Measurements from ENCODE around the gene D2HGDH.
"Not testable (repeated sequence)": the region's sequence is repeated elsewhere in the genome, so short reads cannot be mapped to it uniquely, and the experiment has no call there.

D2HGDH gene

GRCh38 chr2:241771286-241772062 is 37.0 kb downstream of the D2HGDH start:
- no peak for DNase-seq

GRCh38 chr2:241772063-241772499 is 37.7 kb downstream of the D2HGDH start:
- peak; percentile 55 for DNase-seq

- no peak for DNase-seq
These were observed 39.3 kb downstream of the D2HGDH start for GRCh38 chr2:241773511-241774418.

DNA sequence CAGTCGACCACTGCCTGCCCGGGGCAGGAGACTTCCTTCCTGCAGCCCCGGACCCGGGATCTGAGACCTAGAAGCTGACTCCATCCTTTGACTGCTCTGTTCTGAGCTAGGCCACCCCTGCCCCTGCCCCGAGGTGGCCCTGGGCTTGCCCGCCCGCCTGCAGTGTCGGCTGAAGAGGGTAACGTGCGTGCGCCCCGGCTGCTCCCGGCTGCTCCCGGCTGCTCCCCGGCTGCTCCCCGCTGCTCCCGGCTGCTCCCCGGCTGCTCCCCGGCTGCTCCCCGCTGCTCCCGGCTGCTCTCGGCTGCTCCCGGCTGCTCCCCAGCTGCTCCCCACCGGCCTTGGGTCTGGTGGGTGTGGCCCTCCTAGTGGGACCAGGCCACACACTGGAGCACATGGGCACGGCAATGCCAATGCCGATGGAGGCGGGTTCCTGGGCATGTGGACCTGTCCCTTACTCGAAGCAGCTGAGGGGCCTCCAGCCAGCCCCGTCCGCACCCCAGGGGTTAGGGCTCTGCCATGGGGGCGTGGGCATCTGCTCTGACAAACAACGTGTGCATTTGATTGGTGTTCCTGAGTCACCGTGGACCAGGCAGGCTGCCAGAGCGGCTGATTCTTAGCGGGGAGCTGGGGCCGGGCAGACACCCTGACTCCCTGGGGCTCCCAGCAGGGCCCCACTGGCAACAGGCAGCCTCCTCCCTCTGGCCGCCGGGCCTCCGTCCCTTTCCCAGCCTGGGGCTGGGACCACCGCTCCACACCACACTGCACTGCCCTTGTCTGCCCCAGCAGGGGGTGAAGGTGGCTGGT is 40.2 kb downstream of the D2HGDH start:
- no peak for DNase-seq

GRCh38 chr2:241775223-241776177 is 41.1 kb downstream of the D2HGDH start:
- no peak for DNase-seq

DNA sequence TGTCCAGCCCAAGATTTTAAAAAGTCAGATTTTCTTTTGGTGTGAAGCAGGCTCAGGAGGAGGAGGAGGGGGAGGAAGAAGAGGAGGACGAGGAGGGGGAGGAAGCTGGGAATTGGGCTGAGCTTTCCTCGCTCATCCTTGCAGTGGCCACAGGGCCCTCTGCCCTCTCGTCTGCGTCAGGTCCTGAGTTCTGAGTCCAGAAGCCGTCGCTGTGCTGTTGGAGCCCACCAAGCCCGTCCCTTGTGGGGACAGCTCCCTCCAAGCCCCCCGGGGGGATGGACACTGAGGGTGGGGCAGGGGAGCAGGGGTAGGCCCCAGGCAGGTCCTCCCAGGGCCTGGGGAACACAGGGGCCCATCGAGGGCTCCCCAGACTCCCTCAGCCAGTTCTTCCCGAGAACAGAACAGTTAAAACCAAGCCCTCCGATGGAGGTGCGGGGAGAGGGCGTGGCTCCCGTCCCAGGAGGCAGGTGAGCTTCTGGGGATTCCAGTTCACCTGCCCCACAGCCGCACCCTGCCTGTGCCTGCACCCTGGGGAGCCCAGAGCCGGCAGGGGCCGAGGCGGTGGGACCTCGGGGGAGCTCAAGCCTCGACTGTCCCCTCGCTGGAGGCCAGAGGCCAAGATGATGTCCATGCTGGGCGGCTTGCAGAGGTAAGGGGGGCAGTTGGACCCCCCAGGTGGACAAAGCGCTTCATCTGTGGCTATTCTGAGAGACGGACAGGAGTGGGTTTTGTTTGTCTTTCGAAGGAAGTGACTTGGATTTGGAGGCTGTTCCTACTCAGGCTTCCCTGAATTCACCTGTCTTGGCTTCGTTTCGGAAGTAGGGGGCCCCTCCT is 42.1 kb downstream of the D2HGDH start, which contains the start of gene GAL3ST2:
Gene GAL3ST2 (plus strand): TSS at position 487 of the 834 bp plus-strand sequence. CDS start 134 bp downstream, at position 621.
- no peak for DNase-seq

- DNase-seq, result no peak
These were observed 42.8 kb downstream of the D2HGDH start for GRCh38 chr2:241777170-241777685.

GRCh38 chr2:241777686-241778627 is 43.5 kb downstream of the D2HGDH start:
- DNase-seq, result no peak

- no peak for DNase-seq
These were observed 46.6 kb downstream of the D2HGDH start for GRCh38 chr2:241780939-241781569.

DNA sequence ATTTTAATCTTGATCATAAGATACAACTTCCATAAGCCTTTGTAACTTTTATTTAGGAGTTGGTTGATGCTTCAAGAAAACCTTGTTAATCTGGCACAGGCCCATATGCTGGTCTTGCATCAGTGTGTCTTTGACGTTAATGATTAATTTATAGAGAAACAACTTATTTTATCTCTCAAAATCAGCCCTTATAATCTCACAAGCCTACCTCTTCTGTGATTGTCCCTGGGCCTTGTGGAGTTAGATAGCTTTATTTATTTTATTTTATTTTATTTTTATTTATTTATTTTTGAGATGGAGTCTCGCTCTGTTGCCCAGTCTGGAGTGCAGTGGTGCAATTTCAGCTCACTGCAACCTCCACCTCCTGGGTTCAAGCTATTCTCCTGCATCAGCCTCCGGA is 47.6 kb downstream of the D2HGDH start:
- DNase-seq, result not testable (repeated sequence)

DNA sequence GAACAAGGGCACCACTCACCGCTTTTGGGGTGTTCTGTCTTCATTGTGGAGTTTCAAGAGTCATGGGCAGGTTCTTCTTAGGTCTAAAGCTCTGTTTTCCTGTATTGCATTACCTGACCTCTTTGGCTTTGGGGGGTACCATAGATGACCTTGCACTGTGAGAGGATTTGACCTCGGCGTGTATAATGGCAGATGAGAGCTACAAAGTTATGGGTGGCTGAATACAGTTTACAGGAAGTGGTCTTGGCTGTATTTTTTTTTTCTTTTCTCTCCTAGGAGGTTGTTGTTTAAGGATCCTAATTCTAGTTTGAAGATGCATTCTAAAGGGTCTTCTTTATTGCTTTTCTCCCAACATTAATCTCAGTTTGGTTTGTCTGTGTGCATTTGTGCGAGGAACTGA is 53.7 kb downstream of the D2HGDH start:
- no peak for DNase-seq

DNA sequence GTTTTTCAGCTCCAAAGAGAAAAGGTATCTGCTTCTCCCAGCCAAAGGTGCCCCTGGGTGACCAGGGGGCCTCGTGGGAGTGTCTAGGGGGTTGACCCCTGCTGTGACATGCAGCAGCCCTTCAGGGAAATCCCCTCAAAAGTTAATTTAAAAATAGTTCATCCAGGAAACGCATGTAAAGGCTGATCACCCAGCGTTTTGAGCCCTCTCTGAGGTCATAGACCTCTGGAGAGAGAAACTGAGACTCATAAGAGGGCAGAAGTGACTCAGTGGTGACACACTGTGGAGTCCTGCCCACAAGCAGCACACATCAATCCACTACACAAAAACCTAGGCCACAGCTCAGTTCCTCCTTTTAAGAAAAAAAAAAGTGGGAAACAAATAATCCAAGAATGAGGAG is 54.1 kb downstream of the D2HGDH start:
- peak; percentile 43 for DNase-seq

GRCh38 chr2:241791385-241791784 is 57.0 kb downstream of the D2HGDH start:
- DNase-seq, result not testable (repeated sequence)

- no peak for DNase-seq
These were observed 59.0 kb downstream of the D2HGDH start for GRCh38 chr2:241793385-241793784.

DNA sequence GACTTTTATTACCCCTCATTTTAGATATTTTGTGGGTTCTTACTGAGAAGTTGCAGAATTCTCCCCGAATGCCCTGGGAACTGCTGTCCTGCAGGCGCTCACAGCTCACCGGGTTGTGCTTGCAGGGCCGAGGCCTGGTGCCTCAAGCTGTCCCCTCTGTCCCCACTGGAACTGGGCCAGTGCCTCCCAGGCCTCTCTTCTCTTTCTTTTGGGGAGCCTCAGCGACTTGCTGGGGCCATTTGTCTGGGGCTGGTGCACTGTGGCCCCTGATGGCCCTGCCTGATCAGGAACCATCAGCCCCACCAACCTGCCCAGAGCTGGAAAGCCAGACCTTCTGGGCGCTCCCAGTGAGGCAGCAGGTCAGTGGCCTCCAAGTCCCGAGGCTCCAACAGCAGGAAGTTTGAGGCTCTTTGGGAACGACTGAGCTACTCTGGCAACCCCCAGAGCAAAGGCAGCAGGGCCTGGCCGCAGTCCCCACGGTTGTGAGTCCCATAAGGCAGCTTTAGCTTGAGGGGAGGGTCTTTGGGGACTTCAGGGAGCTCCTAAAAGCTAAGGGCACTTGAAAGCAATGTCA is 59.9 kb downstream of the D2HGDH start:
- DNase-seq, result no peak

DNA sequence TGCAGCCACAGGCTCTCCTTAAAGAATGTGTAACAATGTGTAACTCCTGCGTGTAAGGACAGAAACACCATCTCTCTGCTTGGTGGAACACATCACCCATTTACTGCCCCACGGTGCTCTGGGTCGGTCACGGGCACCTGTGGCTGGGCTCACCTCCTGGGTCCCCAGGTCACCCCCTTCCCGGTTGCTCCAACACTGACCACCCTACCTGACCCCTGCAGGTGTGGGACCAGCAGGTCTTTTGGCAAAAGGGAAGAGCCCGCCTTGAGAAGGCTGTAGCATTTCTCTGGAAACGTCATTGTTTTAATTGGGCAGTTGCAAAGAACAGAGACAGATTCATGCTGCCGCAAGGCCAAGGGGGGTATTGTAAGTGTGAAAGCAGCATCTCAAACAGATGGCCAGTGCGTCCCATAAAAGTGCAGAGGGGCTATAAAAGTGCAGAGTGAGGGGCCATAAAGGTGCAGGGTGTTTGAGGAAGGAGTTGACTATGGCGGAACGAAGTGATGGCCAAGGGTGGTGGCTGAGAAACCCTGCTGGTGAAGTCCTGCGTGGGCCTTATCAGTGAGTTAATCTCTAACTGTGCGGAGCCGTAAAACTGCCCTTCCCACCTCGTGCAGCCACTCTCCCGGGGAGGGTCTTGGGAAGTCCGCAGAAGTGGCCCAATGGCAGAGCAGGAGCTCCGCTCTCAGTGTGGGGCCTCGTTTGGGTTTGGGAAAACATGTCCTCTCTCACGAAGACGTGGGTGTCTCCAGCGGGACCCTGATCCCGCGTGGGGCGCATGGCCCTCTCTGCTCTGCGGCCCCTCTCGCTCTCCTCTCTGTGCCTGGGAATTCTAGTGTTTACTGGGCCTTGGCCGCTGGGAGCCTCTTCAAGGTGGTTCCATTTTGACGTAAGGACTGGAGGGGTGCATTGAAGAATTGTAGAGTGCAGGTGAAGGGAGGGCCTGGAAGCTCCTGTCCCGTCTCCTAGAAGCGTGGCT is 60.9 kb downstream of the D2HGDH start:
- no peak for DNase-seq

- no peak for DNase-seq
These were observed 61.8 kb downstream of the D2HGDH start for GRCh38 chr2:241796209-241796608.

Measured in CD4-positive, alpha-beta T cell treated with Interleukin-4 for 4 hours (primary cell).